Measurements from ENCODE around the gene ZNF175. TPM values are rescaled to one million over a fixed set of nuclear protein-coding genes. Genes with fewer than 3 reads are reported as not detected.

Gene ZNF175
- total RNA-seq, 1 experiment from 2014 or later: 6.9 TPM

GRCh38 chr19:51560339-51560738 is 10.7 kb upstream of the ZNF175 start:
- CTCF ChIA-PET: no interaction called here
- H3K4me1 Mint-ChIP-seq (ENCODE audit: insufficient read depth, unreplicated experiment): no peaks in the 10 kb centered on the region
- H3K36me3 Mint-ChIP-seq (ENCODE audit: insufficient read depth, unreplicated experiment): no peaks in the 10 kb centered on the region
- H3K27me3 Mint-ChIP-seq (ENCODE audit: insufficient read depth, unreplicated experiment): no peaks in the 10 kb centered on the region
- no TSS peak for BruUV-seq (replicated peaks)
- H3K9me3 Mint-ChIP-seq (ENCODE audit: unreplicated experiment): no peaks in the 10 kb centered on the region
- intact Hi-C loops (cut with micrococcal nuclease): no loop called here
- no peak for TF ChIP-seq CTCF (IDR thresholded peaks at IDR 0.05; ENCODE audit: unreplicated experiment)
- H3K4me3 Mint-ChIP-seq (ENCODE audit: unreplicated experiment): no peak overlapping the region
- no peak overlapping the region for H3K27ac Mint-ChIP-seq (ENCODE audit: low read depth, unreplicated experiment)
- no peak for DNase-seq (ENCODE audit: unreplicated experiment)
- POLR2A ChIA-PET: no interaction called here

GRCh38 chr19:51564791-51565190 is 6.3 kb upstream of the ZNF175 start:
- no TSS peak for BruUV-seq (replicated peaks)
- Mint-ChIP-seq H3K36me3 (ENCODE audit: insufficient read depth, unreplicated experiment) (no peaks in the 10 kb centered on the region), H3K4me3 (ENCODE audit: unreplicated experiment) (no peak overlapping the region), H3K9me3 (ENCODE audit: unreplicated experiment) (no peaks in the 10 kb centered on the region), H3K27me3 (ENCODE audit: insufficient read depth, unreplicated experiment) (peaks cover 13% of the 10 kb centered on the region), H3K27ac (ENCODE audit: low read depth, unreplicated experiment) (no peak overlapping the region), H3K4me1 (ENCODE audit: insufficient read depth, unreplicated experiment) (no peaks in the 10 kb centered on the region)
- DNase-seq (ENCODE audit: unreplicated experiment): no peak
- ChIA-PET CTCF (interaction anchor here (0.8 kb wide), 2 partner anchors 92 to 167 kb away, joined by 3 to 4 read pairs; no protein-coding TSS in a partner anchor), POLR2A (no interaction called here)
- no peak for TF ChIP-seq CTCF (IDR thresholded peaks at IDR 0.05; ENCODE audit: unreplicated experiment)
- intact Hi-C loops (cut with micrococcal nuclease): no loop called here

- intact Hi-C loops (cut with micrococcal nuclease): no loop called here
- ChIA-PET POLR2A (no interaction called here), CTCF (interaction anchor here (0.8 kb wide), 2 partner anchors 92 to 167 kb away, joined by 3 to 4 read pairs; no protein-coding TSS in a partner anchor)
- BruUV-seq (replicated peaks): no TSS peak
- H3K27me3 Mint-ChIP-seq (ENCODE audit: insufficient read depth, unreplicated experiment): peaks cover 13% of the 10 kb centered on the region
- H3K9me3 Mint-ChIP-seq (ENCODE audit: unreplicated experiment): no peaks in the 10 kb centered on the region
- no peak for TF ChIP-seq CTCF (IDR thresholded peaks at IDR 0.05; ENCODE audit: unreplicated experiment)
- DNase-seq (ENCODE audit: unreplicated experiment): no peak
- no peaks in the 10 kb centered on the region for H3K36me3 Mint-ChIP-seq (ENCODE audit: insufficient read depth, unreplicated experiment)
- H3K27ac Mint-ChIP-seq (ENCODE audit: low read depth, unreplicated experiment): no peak overlapping the region
- no peaks in the 10 kb centered on the region for H3K4me1 Mint-ChIP-seq (ENCODE audit: insufficient read depth, unreplicated experiment)
- H3K4me3 Mint-ChIP-seq (ENCODE audit: unreplicated experiment): no peak overlapping the region
These were observed 5.5 kb upstream of the ZNF175 start for GRCh38 chr19:51565583-51565982.

- no TSS peak for BruUV-seq (replicated peaks)
- ChIA-PET CTCF (no interaction called here), POLR2A (no interaction called here)
- DNase-seq (ENCODE audit: unreplicated experiment): no peak
- TF ChIP-seq CTCF (IDR thresholded peaks at IDR 0.05; ENCODE audit: unreplicated experiment): no peak
- Mint-ChIP-seq H3K27ac (ENCODE audit: low read depth, unreplicated experiment) (no peak overlapping the region), H3K4me1 (ENCODE audit: insufficient read depth, unreplicated experiment) (no peaks in the 10 kb centered on the region), H3K4me3 (ENCODE audit: unreplicated experiment) (no peak overlapping the region), H3K27me3 (ENCODE audit: insufficient read depth, unreplicated experiment) (peaks cover 13% of the 10 kb centered on the region), H3K9me3 (ENCODE audit: unreplicated experiment) (no peaks in the 10 kb centered on the region), H3K36me3 (ENCODE audit: insufficient read depth, unreplicated experiment) (no peaks in the 10 kb centered on the region)
- intact Hi-C loops (cut with micrococcal nuclease): no loop called here
These were observed 4.5 kb upstream of the ZNF175 start for GRCh38 chr19:51566489-51567100.

Data from MCF 10A (cell line).